ENCODE results near the gene ANKRD28.
"Not testable (repeated sequence)": the region's sequence is repeated elsewhere in the genome, so short reads cannot be mapped to it uniquely, and the experiment has no call there.

Gene ANKRD28

DNA sequence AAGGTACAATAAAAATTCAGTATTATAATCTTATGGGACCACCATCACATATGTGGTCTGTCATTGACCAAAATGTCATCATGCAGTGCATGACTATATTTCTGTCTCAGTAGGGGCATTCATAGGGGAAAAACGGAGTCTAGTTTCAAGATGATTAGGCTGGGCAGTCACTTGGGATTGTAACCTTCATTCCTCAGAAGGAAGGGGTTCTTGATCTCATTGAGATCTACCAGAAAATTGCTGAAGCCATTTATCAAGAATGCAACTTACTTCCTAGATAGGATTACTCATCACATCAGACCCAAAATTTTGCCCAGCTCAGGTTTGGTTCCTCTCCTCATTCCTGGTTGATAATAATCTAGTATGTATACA, 158.9 kb downstream of the ANKRD28 start:
- in situ Hi-C loops (cut with MboI; ENCODE audit: low sequenced_read_pairs) = no loop called here

GRCh38 chr3:15638193-15638890, 159.4 kb downstream of the ANKRD28 start:
- in situ Hi-C loops (cut with MboI; ENCODE audit: low sequenced_read_pairs) = no loop called here

GRCh38 chr3:15637131-15637951, 160.4 kb downstream of the ANKRD28 start:
- in situ Hi-C loops (cut with MboI; ENCODE audit: low sequenced_read_pairs) = no loop called here

DNA sequence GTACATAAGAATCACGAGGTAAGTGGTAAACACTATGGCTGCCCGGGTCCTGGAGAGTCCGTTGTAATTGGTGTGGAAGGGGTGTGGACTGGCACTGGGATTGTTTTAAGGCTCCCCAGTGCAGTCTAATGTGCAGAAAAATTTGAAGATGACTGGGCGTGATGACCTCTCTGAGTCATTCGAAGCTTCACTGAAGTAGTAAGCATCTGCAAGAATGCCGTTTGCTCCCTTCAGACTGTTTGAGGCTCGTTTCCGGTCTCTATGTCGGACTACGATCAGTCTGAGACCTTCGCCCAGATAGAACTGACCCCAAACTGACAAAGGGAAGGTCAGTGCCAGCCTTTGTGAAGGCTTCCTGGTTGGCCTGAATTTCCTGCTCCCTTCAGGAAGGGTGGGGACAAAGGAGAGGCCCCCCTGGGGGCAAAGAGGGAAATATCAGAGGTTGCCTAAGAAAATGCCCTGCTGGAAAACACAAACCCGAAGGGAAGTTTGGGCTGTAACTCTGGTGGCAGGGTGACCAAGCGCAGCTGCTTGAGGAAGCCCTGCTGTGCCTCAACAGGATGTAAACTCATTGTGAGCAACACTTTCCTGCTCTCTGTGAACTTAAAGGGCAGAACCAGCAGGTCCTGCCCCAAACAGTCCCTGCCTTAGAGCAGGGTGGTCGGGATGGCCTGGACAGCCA, 161.6 kb downstream of the ANKRD28 start:
- in situ Hi-C loops (cut with MboI; ENCODE audit: low sequenced_read_pairs) = no loop called here

GRCh38 chr3:15635121-15635661, 162.6 kb downstream of the ANKRD28 start:
- in situ Hi-C loops (cut with MboI; ENCODE audit: low sequenced_read_pairs) = no loop called here

GRCh38 chr3:15634671-15635070, 163.1 kb downstream of the ANKRD28 start:
- in situ Hi-C loops (cut with MboI; ENCODE audit: low sequenced_read_pairs) = no loop called here

DNA sequence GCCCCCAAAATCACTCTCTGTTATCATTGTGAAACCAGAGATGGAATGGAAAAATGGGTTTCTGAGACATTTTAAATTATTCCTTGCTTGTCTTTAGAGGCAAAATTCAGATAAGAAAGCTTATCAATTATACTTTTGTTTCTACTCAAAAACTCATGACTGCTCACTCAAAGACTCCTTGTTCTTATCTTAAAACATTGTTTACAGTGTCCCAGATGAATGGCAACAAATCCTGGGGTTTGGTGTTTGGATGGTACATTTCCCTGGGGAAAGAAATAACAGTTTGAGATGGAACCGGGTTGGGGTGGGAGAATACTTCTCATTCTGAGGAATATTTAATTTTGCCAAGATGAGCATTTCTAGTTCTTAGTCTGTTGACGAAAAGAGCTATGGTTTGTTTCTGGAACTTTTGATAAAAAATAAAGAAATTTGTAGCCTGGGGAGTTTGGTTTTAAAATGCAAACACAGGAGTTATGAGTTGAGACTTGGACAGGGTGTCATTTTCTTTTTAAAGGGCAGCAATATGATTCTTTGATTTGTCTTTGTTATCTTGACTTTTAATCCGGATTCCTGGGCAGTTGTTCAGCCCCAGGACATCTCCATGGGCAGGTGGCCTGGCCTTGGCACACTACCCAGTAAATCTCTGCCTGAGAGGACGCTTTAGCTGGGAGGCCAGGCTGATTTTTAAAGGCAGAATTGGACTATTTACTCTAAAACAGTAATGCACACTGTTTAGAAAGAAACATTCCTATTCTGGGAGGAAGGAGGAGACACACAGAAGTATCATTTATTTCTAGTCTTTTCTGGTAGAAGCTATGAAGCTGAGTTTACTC, 163.8 kb downstream of the ANKRD28 start:
- in situ Hi-C loops (cut with MboI; ENCODE audit: low sequenced_read_pairs) = no loop called here

- in situ Hi-C loops (cut with MboI; ENCODE audit: low sequenced_read_pairs) = no loop called here
Measured at GRCh38 chr3:15633159-15633558, 164.6 kb downstream of the ANKRD28 start.

DNA sequence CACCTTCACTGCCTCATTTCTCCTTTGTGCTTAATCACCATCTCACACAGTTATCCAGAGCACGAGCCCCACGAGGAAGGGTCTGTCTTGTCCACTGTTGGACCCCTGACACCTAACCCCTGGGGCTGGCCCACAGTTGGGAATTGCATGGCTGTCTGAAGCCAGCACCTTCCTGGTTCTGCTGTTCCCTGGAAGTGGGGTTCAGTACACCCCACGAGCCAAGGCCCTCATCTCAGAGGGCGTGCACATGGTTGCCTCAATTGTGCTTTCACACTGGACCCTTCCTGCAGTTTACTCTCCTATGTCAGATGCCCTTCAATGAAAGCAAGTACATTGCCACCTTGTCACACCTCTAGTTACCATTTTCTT, 165.6 kb downstream of the ANKRD28 start:
- in situ Hi-C loops (cut with MboI; ENCODE audit: low sequenced_read_pairs) = no loop called here

GRCh38 chr3:15631426-15632211, 166.2 kb downstream of the ANKRD28 start:
- in situ Hi-C loops (cut with MboI; ENCODE audit: low sequenced_read_pairs) = no loop called here

- in situ Hi-C loops (cut with MboI; ENCODE audit: low sequenced_read_pairs) = no loop called here
Measured at GRCh38 chr3:15630646-15631350, 167.0 kb downstream of the ANKRD28 start.

DNA sequence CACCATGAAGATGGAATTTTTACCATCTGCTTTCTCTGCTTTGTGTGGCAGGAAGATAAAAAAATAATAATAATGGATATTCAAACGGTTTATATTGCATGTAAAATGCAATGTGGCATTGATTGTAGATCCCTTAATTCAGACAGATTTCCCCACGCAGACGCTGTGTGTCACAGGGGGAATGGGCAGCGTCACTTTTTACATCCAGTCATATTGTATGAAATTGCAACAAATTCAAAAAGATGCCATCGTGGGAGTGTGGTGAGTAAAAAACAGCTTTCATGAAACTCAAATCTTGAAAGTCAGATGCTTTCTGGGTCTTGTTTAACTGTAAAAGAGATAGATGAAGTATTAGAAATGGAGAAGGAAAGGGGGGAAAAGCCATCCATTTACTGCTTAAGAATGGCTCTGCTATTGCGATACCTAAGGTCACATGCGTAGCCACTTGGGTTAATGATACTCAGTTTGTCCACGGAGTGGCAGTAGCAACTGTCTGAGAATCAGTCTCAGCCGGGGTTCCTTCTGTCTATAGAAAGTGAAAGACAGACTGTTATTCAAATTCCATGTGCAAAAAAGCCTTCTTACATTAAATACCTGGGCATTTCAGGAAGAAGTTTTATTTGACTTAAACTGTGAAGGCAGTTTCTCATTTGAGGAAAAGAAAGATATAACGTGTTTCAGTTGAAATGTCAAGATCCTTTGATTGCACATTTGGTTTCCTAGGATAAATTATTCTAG, 167.8 kb downstream of the ANKRD28 start:
- in situ Hi-C loops (cut with MboI; ENCODE audit: low sequenced_read_pairs) = no loop called here

DNA sequence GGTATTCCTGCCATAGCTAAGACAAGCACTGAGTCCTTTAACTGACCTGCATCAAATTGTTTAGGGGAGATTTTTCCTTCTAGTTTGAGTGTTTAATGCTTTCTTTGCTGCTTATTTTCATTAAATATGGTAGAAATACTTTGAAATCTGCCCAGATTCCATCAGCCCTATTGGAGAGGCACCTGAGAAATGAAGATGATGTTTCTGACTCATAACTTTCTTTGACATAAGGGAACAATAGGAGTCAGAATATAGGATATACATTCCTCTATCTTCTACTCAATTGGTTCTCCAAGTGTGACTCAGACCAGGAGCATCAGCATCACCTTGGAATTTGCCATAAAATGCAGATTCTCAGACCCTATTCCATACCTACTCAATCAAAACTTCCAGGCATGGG, 168.8 kb downstream of the ANKRD28 start:
- in situ Hi-C loops (cut with MboI; ENCODE audit: low sequenced_read_pairs) = no loop called here

DNA sequence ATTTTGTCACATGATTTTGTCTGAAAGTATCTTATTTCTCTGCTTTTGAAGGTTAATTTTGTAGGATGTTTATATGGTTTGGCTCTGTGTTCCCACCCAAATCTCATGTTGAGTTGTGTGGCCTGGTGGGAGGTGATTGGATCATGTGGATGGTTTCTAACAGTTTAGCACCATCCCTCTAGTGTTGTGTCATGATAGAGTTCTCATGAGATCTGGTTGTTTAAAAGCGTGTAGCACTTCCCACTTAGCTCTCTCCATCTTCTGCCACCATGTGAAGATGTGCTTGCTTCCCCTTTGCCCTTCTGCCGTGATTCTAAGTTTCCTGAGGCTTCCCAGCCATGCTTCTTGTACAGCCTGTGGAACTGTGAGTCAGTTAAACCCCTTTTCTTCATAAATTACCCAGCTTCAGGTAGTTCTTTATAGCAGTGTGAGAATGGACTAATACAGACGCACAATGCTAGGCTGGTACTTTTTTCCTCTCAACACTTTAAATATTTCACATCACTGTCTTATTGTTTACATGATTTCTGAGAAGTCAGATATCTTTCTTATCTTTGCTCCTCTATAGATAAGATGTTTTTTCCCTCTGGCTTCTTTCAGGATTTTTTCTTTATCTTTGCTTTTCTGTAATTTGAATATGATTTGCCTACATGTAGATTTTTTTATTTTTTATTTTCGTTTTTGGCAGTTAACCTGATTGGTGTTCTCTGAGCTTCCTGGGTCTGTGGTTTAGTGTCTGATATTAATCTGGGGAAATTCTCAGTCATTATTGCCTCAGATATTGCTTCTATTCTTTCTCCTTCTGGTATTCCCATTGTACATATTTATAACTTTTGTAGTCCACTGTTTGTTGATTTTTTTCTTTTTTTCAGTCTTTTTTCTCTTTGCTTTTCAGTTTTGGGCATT, 174.0 kb downstream of the ANKRD28 start:
- in situ Hi-C loops (cut with MboI; ENCODE audit: low sequenced_read_pairs) = no loop called here

- in situ Hi-C loops (cut with MboI; ENCODE audit: low sequenced_read_pairs) = not testable (repeated sequence)
Measured at GRCh38 chr3:15619659-15620464, 177.9 kb downstream of the ANKRD28 start.

Measured in HL-60/S4 treated with phorbol 12-myristate 13-acetate at 8.2 ng/mL for 4 days and 3 days (cell line).